HUES64 (cell line): ENCODE results near the gene MRAP2.
"Not testable (repeated sequence)": the region's sequence is repeated elsewhere in the genome, so short reads cannot be mapped to it uniquely, and the experiment has no call there.

ENCODE experiments used
- H3K27ac ChIP-seq: 2 replicates; pipeline ENCODE4 v1.7.0; 2013; ENCODE audit warnings: low read depth, low read length, inconsistent platforms
- H3K27me3 ChIP-seq: 2 replicates; pipeline ENCODE4 v1.6.1; 2013; ENCODE audit warnings: mild to moderate bottlenecking, low read length; ENCODE audit not compliant: insufficient read depth
- H3K36me3 ChIP-seq: 2 replicates; pipeline ENCODE4 v1.6.1; 2013; ENCODE audit warnings: mild to moderate bottlenecking, low read length; ENCODE audit not compliant: insufficient read depth
- H3K4me1 ChIP-seq: 2 replicates; pipeline ENCODE4 v1.6.1; 2013; ENCODE audit warnings: mild to moderate bottlenecking, low read length, moderate library complexity; ENCODE audit not compliant: insufficient read depth
- H3K4me3 ChIP-seq: 2 replicates; pipeline ENCODE4 v1.5.1; 2013; ENCODE audit warnings: mild to moderate bottlenecking, low read length, moderate library complexity
- H3K9ac ChIP-seq: 2 replicates; pipeline ENCODE4 v1.6.1; 2013; ENCODE audit warnings: mild to moderate bottlenecking, low read depth, low read length
- H3K9me3 ChIP-seq: 2 replicates; pipeline ENCODE4 v1.6.1; 2013; ENCODE audit warnings: low read depth, low read length; ENCODE audit not compliant: insufficient read depth
- WGBS: fragments of 150-250, 120-280 bp; methylation state at CpG from one replicate; pipeline ENCODE4 v1.1.7; 2013; ENCODE audit warnings: missing lambda C conversion rate; 5-methylcytosine and 5-hydroxymethylcytosine counted together

Gene MRAP2

DNA sequence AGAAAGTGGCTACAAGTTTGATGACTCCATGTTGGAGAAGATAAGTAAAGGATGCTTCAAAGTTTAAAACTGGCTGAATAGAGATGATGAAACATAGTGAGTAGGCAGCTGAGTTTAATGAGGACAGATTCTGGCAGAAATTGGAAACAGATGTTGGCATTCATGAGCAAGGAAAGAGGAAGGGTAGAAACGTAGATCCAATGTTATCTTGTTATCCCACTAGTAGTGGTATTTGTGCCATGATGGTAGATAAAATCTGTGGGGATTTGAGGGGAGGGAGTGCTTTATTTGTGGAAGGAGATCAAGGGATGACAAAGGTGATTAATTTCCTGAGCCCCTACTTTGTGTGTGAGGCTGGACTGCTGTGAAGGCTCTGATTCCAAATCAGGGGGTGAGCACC, 69.5 kb downstream of the MRAP2 start:
- WGBS: 89% methylated on average over 1 of the region's 1 CpG
- Histone ChIP-seq H3K27ac (no peak overlapping the region), H3K9ac (no peak overlapping the region), H3K4me1 (no peaks in the 10 kb centered on the region), H3K36me3 (no peaks in the 10 kb centered on the region), H3K4me3 (no peak overlapping the region), H3K9me3 (0 out of 2 replicates have a peak, but pooled peaks cover 3% of the 10 kb centered on the region), H3K27me3 (no peaks in the 10 kb centered on the region)

- H3K36me3 ChIP-seq, H3K27me3 ChIP-seq, H3K27ac ChIP-seq, H3K9ac ChIP-seq, H3K4me3 ChIP-seq, H3K9me3 ChIP-seq, H3K4me1 ChIP-seq: not testable (repeated sequence)
- WGBS: 90% methylated on average over 3 of the region's 3 CpGs
These were observed 71.8 kb downstream of the MRAP2 start for GRCh38 chr6:84105215-84105924.

DNA sequence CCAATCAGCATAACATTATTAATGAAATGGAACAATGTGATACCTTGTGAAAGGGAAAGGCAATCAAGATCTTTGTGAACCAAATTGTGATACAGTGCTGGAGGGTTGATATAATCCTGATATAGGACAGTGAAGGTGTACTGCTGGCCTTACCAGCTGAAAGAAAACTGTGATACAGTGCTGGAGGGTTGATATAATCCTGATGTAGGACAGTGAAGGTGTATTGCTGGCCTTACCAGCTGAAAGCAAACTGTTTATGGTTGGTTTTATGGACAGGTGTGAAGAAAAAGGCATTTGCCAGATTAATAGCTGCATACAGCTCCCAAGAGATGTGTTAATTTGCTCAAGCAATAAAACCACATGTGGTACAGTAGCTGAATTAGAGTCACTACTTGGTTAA, 73.9 kb downstream of the MRAP2 start:
- H3K9me3 ChIP-seq: 0 out of 2 replicates have a peak, but pooled peaks cover 3% of the 10 kb centered on the region
- no peak overlapping the region for H3K4me3 ChIP-seq
- H3K27me3 ChIP-seq: no peaks in the 10 kb centered on the region
- H3K9ac ChIP-seq: no peak overlapping the region
- no peaks in the 10 kb centered on the region for H3K4me1 ChIP-seq
- H3K36me3 ChIP-seq: no peaks in the 10 kb centered on the region
- no peak overlapping the region for H3K27ac ChIP-seq

DNA sequence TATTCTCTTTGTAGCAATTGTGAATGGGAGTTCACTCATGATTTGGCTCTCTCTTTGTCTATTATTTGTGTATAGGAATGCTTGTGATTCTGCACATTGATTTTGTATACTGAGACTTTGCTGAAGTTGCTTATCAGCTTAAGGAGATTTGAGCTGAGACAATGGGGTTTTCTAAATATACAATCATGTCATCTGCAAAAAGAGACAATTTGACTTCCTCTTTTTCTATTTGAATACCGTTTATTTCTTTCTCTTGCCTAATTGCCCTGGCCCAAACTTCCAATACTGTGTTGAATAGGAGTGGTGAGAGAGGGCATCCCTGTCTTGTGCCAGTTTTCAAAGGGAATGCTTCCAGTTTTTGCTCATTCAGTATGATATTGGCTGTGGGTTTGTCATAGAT, 77.8 kb downstream of the MRAP2 start:
- not testable (repeated sequence) for H3K27me3 ChIP-seq, H3K4me1 ChIP-seq, H3K27ac ChIP-seq, H3K36me3 ChIP-seq, H3K9me3 ChIP-seq, H3K4me3 ChIP-seq, H3K9ac ChIP-seq
- WGBS: no CpG with 5 or more reads among the region's 1 CpG

- not testable (repeated sequence) for H3K27me3 ChIP-seq, H3K9me3 ChIP-seq, H3K36me3 ChIP-seq, H3K9ac ChIP-seq, H3K4me3 ChIP-seq, H3K4me1 ChIP-seq, H3K27ac ChIP-seq
- 92% methylated on average over 8 of the region's 8 CpGs for WGBS
These were observed 81.5 kb downstream of the MRAP2 start for GRCh38 chr6:84114933-84115594.

DNA sequence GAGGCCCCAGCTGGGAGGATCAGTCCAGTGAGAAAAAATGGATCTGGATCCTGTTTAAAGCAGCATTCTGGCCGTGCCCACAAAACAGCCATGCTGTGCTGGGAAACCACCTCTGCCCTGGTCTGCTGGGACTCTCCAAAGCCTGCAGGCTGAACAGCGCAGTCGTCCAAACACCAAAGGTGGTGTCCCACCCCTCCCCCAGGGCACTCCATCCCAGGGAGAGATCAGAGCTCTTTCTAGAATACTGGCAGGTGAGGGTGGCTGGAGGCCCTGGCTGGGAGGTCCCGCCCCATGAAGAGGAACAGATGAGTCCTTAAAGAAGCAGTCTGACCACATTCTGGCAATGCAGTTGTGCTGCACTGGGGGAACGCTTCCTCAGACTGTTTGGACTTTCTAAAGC, 84.6 kb downstream of the MRAP2 start:
- Histone ChIP-seq H3K36me3 (no peaks in the 10 kb centered on the region), H3K9ac (no peak overlapping the region), H3K4me3 (no peak overlapping the region), H3K27ac (no peak overlapping the region), H3K27me3 (no peaks in the 10 kb centered on the region), H3K9me3 (no peaks in the 10 kb centered on the region), H3K4me1 (no peaks in the 10 kb centered on the region)
- 91% methylated on average over 5 of the region's 5 CpGs for WGBS

- H3K4me3 ChIP-seq: no peak overlapping the region
- H3K9me3 ChIP-seq: no peaks in the 10 kb centered on the region
These were observed 85.7 kb downstream of the MRAP2 start for GRCh38 chr6:84119277-84119676.

GRCh38 chr6:84123186-84123585, 89.6 kb downstream of the MRAP2 start:
- peaks cover 15% of the 10 kb centered on the region for H3K36me3 ChIP-seq
- H3K9me3 ChIP-seq: no peaks in the 10 kb centered on the region
- no peaks in the 10 kb centered on the region for H3K27me3 ChIP-seq
- no peaks in the 10 kb centered on the region for H3K4me1 ChIP-seq
- no peak overlapping the region for H3K27ac ChIP-seq
- H3K9ac ChIP-seq: no peak overlapping the region
- 100% methylated on average over 2 of the region's 2 CpGs for WGBS
- H3K4me3 ChIP-seq: no peak overlapping the region

More at GRCh38 chr6:84119277-84119676, 85.7 kb downstream of the MRAP2 start:
- Histone ChIP-seq H3K27me3 (no peaks in the 10 kb centered on the region), H3K27ac (no peak overlapping the region), H3K9ac (no peak overlapping the region), H3K4me1 (no peaks in the 10 kb centered on the region), H3K36me3 (peaks cover 2% of the 10 kb centered on the region; the same call in 1 of the 2 replicates)

DNA sequence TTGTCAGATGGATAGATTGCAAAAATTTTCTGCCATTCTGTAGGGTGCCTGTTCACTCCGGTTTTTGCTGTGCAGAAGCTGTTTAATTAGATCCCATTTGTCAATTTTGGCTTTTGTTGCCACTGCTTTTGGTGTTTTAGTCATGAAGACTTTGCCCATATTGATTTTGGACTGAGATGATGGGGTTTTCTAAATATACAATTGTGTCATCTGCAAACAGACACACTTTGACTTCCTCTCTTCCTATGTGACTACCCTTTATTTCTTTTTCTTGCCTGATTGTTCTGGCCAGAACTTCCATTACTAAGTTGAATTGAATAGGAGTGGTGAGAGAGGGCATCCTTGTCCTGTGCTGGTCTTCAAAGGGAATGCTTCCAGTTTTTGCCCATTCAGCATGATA, 96.0 kb downstream of the MRAP2 start:
- 100% methylated on average over 1 of the region's 1 CpG for WGBS
- Histone ChIP-seq H3K9me3 (peaks cover 17% of the 10 kb centered on the region), H3K36me3 (peaks cover 20% of the 10 kb centered on the region)
- H3K27ac ChIP-seq, H3K27me3 ChIP-seq, H3K9ac ChIP-seq, H3K4me3 ChIP-seq, H3K4me1 ChIP-seq: not testable (repeated sequence)

DNA sequence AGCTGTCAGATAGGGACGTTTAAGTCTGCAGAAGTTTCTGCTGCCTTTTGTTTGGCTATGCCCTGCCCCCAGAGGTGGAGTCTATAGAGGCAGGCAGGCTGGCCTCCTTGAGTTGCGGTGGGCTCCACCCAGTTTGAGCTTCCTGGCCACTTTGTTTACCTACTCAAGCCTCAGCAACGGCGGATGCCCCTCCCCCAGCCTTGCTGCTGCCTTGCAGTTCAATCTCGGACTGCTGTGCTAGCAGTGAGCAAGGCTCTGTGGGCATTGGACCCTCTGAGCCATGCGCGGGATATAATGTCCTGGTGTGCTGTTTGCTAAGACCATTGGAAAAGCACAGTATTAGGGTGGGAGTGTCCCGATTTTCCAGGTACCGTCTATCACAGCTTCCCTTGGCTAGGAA, 99.8 kb downstream of the MRAP2 start:
- not testable (repeated sequence) for H3K27ac ChIP-seq, H3K4me3 ChIP-seq, H3K9ac ChIP-seq, H3K27me3 ChIP-seq, H3K4me1 ChIP-seq
- WGBS: 97% methylated on average over 9 of the region's 9 CpGs
- Histone ChIP-seq H3K9me3 (peaks cover 18% of the 10 kb centered on the region), H3K36me3 (peaks cover 17% of the 10 kb centered on the region)

- H3K9ac ChIP-seq: no peak overlapping the region
These were observed 101.7 kb downstream of the MRAP2 start for GRCh38 chr6:84135291-84135690.

More at GRCh38 chr6:84135291-84135690, 101.7 kb downstream of the MRAP2 start:
- Histone ChIP-seq H3K27me3 (no peaks in the 10 kb centered on the region), H3K4me1 (no peaks in the 10 kb centered on the region), H3K27ac (no peak overlapping the region), H3K9me3 (peaks cover 18% of the 10 kb centered on the region), H3K4me3 (no peak overlapping the region), H3K36me3 (peaks cover 17% of the 10 kb centered on the region)
- 94% methylated on average over 5 of the region's 5 CpGs for WGBS
